ENCODE measurements around the gene ACSBG1.
A peak's percentile ranks its signal among the peaks of the same experiment; 100 is the strongest.

ACSBG1 gene

DNA sequence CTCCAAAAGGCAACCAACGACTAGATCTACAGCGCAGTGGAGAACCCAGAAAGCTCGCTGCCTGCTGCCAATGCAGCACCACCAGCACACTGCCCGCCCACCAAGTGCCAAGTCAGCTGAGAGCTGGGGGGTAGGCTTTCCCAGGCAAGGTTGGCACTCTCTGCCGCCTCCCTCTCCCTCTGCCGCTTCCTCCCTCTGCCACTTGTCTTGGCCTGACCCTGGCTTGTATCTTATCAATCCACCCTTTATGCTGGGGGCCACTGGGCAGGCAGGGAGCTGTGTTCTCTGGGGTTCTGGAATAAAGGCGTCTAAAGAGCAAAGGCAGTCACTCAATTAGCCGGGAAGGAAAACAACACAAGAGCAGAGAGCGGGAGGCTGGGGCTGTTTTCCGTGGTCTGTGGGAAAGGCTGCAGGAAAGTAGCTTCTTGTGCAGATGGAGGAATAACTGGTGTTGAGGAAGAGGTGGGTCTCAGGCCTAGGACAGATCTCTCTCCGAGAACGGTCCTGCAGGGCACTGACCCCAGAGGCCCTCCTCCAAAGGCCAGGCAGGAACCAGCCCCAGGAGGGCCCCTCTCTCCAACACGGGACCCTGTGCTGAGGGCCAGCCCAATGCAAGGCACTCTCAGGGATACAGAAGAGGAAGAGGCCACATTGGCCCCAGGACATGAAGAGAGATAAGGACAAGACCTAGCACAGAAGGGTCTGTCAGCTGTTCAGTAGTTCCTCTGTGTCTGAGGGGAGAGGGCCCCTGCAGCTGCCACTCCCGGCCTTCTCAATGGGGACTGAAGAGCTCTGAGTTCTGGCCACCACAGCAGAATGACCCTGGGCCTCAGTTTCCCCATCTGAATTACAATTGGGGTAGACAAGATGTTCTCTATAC lies 30.8 kb downstream of the ACSBG1 start:
- no peak for DNase-seq (ENCODE audit: low spot score)

- no peak for DNase-seq (ENCODE audit: low spot score)
Measured at GRCh38 chr15:78201281-78202190, 32.8 kb downstream of the ACSBG1 start.

DNA sequence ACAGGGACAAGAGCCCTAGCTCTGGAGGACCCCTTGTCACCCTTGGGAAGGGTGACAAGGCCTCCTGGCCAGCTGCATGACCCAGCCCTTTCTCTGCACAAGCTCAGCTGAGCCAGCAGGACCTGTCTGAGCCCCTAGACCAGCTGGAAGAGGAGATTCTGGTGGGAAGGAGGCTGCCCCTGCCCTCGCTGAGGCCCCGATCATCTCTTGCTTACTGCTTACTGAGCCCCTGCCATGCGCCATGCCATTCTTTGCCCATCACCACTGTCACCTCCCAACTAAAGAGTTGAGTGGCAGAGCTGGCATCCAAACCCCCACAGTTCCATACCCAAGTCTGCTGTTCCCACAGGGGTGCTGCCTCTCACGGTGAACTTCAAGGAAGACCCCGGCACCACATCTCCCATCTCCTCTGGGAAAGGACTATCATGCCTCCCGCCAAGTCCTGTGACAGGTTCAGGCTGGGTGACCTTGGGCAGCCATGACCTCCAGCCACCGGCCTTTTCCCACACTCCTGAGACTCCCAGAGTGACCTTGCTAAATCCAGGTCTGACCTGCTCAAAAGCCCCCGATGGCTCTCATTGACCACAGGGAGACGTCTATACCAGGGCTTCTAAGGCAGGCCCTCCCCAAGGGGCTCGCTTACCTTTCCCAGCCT lies 34.0 kb downstream of the ACSBG1 start:
- no peak for DNase-seq (ENCODE audit: low spot score)

DNA sequence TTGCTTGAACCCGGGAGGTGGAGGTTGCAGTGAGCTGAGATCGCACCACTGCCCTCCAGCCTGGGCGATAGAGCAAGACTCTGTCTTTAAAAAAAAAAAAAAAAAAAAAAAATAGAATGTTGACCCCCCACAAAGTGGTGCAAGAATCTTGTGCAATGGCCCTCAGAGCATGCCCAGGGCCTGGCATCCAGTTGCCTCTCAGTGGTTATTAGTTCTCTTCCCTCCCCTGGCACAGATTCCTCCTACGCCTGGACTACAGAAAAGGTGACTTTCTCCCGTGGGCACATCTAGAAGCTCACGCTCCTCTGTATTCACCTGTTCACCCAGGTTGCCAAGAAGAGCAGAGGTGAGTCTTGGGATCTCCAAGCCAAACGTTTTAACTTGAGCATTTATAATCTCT lies 36.7 kb downstream of the ACSBG1 start:
- DNase-seq (ENCODE audit: low spot score), result no peak

DNA sequence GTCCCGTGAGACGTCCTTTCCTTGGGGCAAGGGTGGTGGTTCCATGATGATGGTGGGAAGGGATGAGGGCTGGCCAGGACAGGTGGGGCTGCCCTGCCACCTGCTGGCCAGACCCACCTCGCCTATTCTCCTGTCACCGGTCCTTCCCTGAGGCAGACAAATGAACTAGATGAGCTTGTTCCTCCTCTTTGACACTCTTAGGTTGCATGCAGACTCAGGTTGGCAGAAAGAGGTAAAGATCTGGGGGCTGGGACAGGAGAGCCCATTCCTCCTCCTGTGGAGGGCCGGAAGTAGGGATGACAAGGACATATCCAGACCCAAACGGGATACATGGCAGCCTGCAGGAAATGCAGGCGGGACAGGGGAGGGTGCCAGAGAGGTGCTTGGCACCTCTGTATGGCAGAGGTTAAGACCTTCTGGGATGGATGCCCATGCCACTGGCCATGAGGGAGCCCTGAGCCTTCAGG lies 38.6 kb downstream of the ACSBG1 start:
- DNase-seq (ENCODE audit: low spot score), result peak; percentile 84

GRCh38 chr15:78194568-78194925 lies 39.8 kb downstream of the ACSBG1 start:
- no peak for DNase-seq (ENCODE audit: low spot score)

DNA sequence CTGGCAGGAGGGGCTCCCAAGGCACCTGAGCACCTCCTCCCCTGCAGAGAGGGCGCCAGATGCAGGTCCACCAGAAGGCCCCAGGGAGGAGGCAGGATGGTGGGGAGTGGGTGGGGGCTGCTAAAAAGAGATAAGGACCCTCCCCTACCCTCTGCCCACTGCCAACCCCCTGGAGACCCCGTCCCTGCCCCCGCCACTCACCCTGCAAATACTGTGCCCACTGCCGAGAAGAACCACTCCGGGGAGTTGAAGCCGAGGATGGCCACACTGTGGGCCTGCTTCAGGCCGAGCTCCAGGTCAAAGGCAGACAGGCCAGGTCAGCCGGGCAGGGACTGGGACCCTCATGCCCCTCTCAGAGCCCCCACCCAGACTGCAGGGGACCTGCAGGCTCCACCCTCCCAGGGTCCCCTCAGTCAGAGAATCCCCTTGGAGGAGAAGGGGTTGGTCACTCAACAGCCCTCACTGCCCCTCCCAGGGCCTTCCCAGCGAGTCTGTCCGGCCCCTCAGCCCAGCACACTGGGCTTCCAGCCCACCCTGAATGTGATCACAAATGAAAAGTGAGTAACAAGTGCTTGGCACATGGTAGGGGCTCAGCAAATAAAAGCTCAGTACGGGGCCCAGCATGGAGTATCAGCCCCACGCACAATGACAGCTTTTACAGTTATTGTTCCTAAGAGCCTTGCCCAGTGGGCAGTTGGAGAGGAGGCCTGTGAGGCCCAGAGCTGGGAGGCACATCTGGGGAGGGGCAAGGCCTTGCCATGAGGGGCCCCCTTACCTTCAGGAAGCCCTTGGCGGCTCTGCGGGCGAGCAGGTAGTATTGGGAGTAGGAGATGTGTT lies 40.4 kb downstream of the ACSBG1 start:
- DNase-seq (ENCODE audit: low spot score), result no peak

DNA sequence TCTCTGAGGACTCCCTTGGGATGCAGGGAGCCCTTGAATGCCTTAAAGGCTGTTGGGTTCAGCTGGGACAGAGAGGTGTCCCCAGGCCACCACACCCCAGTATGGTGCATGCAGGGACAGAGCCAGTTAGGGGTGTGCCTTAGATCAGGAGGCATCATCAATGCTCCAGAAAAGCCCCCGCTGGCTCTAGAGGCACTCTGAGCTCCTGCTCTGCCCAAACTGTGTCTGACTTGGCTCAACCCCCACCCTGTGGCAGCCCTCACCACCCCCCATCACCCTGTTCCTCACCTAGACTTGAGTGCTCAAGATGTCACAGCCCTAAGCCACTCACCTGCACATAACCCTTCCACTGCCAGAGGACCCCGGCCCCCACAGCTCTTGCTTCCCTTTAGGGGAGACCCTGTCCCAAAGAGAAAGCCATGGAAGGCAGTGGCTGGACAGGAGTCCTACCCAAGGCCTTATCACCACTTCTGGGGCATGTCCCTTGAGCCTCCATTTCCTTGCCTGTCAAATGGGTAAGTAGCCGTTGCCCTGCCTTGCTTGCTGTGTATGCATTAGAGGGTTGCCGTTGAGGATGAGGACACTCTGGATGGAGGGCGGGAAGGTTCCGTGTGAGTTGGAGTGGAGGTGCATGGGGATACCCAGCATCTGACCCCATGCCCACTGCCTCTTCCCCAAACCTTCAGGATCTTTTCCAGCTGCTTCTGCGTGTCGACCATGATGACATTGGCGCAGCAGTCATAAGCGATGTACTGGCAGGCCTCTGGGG lies 41.4 kb downstream of the ACSBG1 start:
- DNase-seq (ENCODE audit: low spot score), result no peak

GRCh38 chr15:78182821-78183220 lies 51.5 kb downstream of the ACSBG1 start:
- no peak for DNase-seq (ENCODE audit: low spot score)

- DNase-seq (ENCODE audit: low spot score), result no peak
Measured at GRCh38 chr15:78182336-78182700, 52.0 kb downstream of the ACSBG1 start.

DNA sequence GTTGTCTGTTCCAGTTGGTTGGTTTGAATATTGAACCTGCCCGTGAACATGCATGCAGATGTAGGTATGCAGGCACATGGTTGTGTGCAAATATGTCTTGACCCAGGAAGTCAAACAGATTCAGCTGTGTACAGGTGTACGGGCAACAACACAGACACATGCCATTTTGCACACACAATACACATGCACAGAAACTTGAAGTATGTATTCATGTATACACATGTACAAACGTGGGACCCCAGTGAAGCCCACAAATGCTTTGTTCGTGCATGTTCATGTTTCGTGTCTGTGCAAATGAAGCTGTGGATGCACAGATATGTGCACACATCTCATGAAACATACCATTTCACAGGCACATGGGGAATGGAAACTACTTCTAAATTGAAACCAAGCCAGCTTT lies 54.5 kb downstream of the ACSBG1 start:
- no peak for DNase-seq (ENCODE audit: low spot score)

- DNase-seq (ENCODE audit: low spot score), result no peak
Measured at GRCh38 chr15:78179286-78179840, 55.0 kb downstream of the ACSBG1 start.

GRCh38 chr15:78178064-78178463 lies 56.3 kb downstream of the ACSBG1 start:
- DNase-seq (ENCODE audit: low spot score), result no peak

DNA sequence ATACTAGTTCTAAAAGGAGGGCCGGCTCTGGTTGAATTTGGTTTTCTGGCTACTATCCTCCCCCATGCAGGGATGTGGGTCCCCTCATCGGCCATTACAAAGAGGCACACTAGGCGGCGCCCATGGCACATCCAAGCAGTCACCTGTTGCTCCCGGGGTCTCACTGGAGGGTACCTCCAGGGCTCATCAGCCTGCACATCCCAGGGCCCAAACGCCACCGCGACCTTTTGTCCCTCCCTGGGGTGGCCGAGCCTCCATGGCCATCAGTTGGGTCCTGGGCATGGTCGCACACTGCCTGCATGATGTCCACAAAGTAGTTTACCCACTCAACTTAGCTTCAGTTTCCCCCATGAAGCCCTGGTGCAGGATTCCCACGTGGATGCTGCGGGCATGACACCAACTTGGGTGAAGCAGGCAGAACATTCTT lies 56.9 kb downstream of the ACSBG1 start:
- peak; percentile 82 for DNase-seq (ENCODE audit: low spot score)

- no peak for DNase-seq (ENCODE audit: low spot score)
Measured at GRCh38 chr15:78175330-78175729, 59.0 kb downstream of the ACSBG1 start.

DNA sequence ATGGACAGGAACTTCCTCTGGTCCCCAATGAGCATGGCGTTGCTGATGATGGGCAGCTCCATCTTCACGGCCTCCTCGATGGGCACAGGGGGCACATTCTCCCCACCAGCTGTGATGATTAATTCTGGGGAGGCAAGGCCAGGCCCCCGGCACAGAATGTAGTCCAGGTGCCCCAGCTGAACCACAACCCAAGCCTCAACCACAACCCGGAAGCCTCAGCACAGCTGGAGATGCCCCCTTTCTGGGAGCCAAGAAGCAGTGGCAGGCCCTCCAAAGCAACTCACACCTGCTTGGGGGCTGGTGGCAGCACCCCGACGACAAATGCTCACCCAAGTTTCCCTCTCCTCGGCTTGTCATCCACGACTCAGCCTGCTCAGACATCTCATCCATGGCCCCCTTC lies 60.0 kb downstream of the ACSBG1 start:
- no peak for DNase-seq (ENCODE audit: low spot score)

GRCh38 chr15:78171864-78172472 lies 62.4 kb downstream of the ACSBG1 start:
- no peak for DNase-seq (ENCODE audit: low spot score)

DNA sequence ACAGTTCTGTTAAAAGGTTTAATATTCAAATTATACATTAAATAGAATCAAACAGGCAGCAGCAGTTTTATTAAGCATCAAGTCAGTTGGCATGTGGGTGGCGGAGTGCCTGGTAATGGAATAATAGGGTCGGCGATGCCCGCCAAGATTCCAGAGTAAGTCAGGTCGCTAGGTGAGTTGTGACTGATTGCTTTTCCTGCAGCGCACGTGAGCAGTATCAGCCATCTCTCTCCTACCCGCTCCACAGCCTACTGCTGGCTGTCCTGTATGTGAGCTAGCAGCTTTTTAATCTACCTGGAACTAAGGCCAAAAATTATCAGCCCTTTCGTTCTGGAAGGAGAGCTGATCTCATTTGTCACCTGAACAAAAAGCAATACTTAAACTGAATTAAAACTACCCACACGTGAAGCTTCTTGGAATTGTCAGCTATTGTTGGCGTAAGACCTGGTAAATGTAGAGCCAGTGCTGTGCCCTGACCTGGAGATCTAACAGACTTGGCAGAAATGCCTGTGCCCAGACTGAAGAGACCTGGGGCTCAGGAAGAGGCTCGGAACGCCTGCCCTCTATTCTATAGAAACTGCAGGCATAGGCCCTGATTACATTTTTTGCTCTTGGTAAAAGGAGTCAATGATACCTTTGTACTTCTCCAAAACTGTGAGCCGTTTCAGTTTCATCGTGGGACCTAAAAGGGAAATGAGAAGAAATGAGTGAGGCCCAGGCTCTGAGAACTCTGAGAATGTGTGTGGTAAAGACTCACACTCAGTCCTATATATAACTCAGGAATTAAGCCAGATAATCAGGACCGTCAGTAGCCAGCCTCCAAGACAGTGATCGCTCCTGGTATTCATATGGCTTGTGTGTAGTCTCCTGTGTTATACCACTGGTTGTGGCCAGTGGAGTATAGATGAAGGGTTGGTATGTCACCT lies 63.3 kb downstream of the ACSBG1 start:
- no peak for DNase-seq (ENCODE audit: low spot score)

DNA sequence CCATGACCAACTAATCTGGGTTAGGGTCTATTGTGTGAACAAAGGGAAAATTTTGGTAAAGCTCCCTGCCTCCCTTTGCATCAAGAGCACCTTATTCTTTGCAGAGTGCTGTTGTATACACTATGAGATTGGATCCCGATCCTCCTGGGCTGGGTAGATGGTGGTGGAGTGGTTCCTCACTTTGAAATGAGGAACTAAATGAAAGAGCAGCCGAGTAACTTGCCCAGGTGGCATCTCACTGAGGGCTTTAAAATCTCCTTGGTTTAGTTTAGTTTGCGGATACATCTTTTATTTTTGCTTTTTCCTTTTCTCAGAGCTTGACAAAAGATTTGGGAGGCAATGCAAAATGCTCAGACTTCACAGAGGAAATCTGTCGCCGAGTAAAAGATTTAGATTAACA lies 65.8 kb downstream of the ACSBG1 start:
- no peak for DNase-seq (ENCODE audit: low spot score)
